PC-9 (cell line): Measurements from ENCODE around the gene NCS1. TPM values are rescaled to one million over a fixed set of nuclear protein-coding genes. Genes with fewer than 3 reads are reported as not detected.

Experiments
- BruUV-seq: library from RNA; stranded (reverse); fragments of 400-500 nt; replicated peaks from 2 replicates; lab custom pipeline; 2021; lab: Mats Ljungman, UMichigan
- CTCF ChIA-PET: fragments of 300-600 bp; sonication (Branson Sonifier 250); formaldehyde crosslinking; loops from one replicate; lab custom pipeline; 2022; ENCODE audit warnings: antibody characterized with exemption; lab: Charles Lee
- POLR2A ChIA-PET: fragments of 300-600 bp; sonication (Branson Sonifier 250); formaldehyde crosslinking; loops from one replicate; lab custom pipeline; 2022; ENCODE audit warnings: antibody characterized with exemption; ENCODE audit not compliant: unreplicated experiment; lab: Charles Lee
- DNase-seq, 2 experiments: peaks; one replicate each; pipeline versions ENCODE4 v3.0.0 to v3.0.0-alpha.2; 2015 to 2022; ENCODE audit warnings: mixed read lengths in 1 of 2
- H2AFZ ChIP-seq: fragments of 200-600 bp; sonication (generic); 2 replicates; pipeline ENCODE4 v1.8.1; 2017; ENCODE audit warnings: antibody characterized with exemption
- H3F3A ChIP-seq: fragments of 200-600 bp; sonication (generic); 2 replicates; pipeline ENCODE4 v1.8.1; 2017; ENCODE audit warnings: antibody characterized with exemption, mild to moderate bottlenecking, low read depth; ENCODE audit not compliant: insufficient read depth
- H3K27ac ChIP-seq: fragments of 200-600 bp; sonication (generic); 2 replicates; pipeline ENCODE4 v1.6.1; 2016; ENCODE audit warnings: mixed run types
- H3K27me3 ChIP-seq: fragments of 200-600 bp; sonication (generic); 2 replicates; pipeline ENCODE4 v1.6.1; 2016; ENCODE audit warnings: low read depth, mixed run types; ENCODE audit not compliant: insufficient read depth
- H3K36me3 ChIP-seq: fragments of 200-600 bp; sonication (generic); 2 replicates; pipeline ENCODE4 v1.6.1; 2016; ENCODE audit warnings: low read depth, mixed run types
- H3K4me1 ChIP-seq: fragments of 200-600 bp; sonication (generic); replicated peaks from 2 replicates; pipeline ENCODE4 v1.6.1; 2016; ENCODE audit warnings: mixed run types; ENCODE audit not compliant: insufficient read depth
- H3K4me2 ChIP-seq: fragments of 200-600 bp; sonication (generic); 2 replicates; pipeline ENCODE4 v1.6.1; 2017; ENCODE audit warnings: mixed run types
- H3K4me3 ChIP-seq: fragments of 200-600 bp; sonication (generic); 2 replicates; pipeline ENCODE4 v1.6.1; 2016; ENCODE audit warnings: mixed run types
- H3K79me2 ChIP-seq: fragments of 200-600 bp; sonication (generic); 2 replicates; pipeline ENCODE4 v1.6.1; 2017; ENCODE audit warnings: low read depth, mixed run types
- H3K9me2 ChIP-seq: fragments of 200-600 bp; sonication (generic); 2 replicates; pipeline ENCODE4 v1.8.1; 2017; ENCODE audit warnings: mild to moderate bottlenecking; ENCODE audit not compliant: insufficient read depth
- H3K9me3 ChIP-seq: fragments of 200-600 bp; sonication (generic); 2 replicates; pipeline ENCODE4 v1.8.1; 2016; ENCODE audit warnings: low read depth; ENCODE audit not compliant: insufficient read depth
- H4K20me1 ChIP-seq: fragments of 200-600 bp; sonication (generic); 2 replicates; pipeline ENCODE4 v1.8.1; 2017; ENCODE audit not compliant: insufficient read depth
- CTCF ChIP-seq: fragments of 200-600 bp; sonication (generic); conservative IDR thresholded peaks from 2 replicates; pipeline ENCODE4 v1.6.1; 2017; ENCODE audit warnings: mixed run types, antibody characterized with exemption, mild to moderate bottlenecking, moderate library complexity
- EZH2 ChIP-seq: fragments of 200-600 bp; sonication (generic); IDR thresholded peaks from 2 replicates; pipeline ENCODE4 v1.8.0; 2017; ENCODE audit warnings: antibody characterized with exemption, low read depth
- intact Hi-C: fragments of 100-400 bp; cut with micrococcal nuclease; formaldehyde crosslinking; loops from one replicate; pipeline ENCODE4 v1.10.0; 2022; ENCODE audit not compliant: unreplicated experiment
- total RNA-seq: library from RNA; stranded (reverse); gene quantifications from 2 replicates; pipeline ENCODE4 v1.2.3, GENCODE V29; 2021

Gene NCS1
- total RNA-seq, 1 experiment from 2014 or later = 59.2 TPM

GRCh38 chr9:130230631-130231030, 58.4 kb downstream of the NCS1 start:
- POLR2A ChIA-PET = no interaction called here
- intact Hi-C loops = no loop called here

GRCh38 chr9:130232899-130233586, 60.8 kb downstream of the NCS1 start:
- no TSS peak for BruUV-seq
- intact Hi-C loops = no loop called here

More at GRCh38 chr9:130230631-130231030, 58.4 kb downstream of the NCS1 start:
- no peak overlapping the region for H3K4me3 ChIP-seq
- H4K20me1 ChIP-seq = no peaks in the 10 kb centered on the region
- H3K27ac ChIP-seq = no peak overlapping the region
- no peaks in the 10 kb centered on the region for H3K27me3 ChIP-seq
- no peak for DNase-seq
- H3K9me2 ChIP-seq = no peaks in the 10 kb centered on the region
- no peaks in the 10 kb centered on the region; the same call in 1 of the 2 replicates for H3K9me3 ChIP-seq
- no peak overlapping the region for H2AFZ ChIP-seq
- H3K4me1 ChIP-seq = no peaks in the 10 kb centered on the region
- peaks cover 6% of the 10 kb centered on the region; the same call in 1 of the 2 replicates for H3F3A ChIP-seq
- CTCF ChIA-PET = interaction anchor here (0.6 kb wide), 1 partner anchor 12 kb away, joined by 10 read pairs; no protein-coding TSS in a partner anchor
- H3K79me2 ChIP-seq = no peaks in the 10 kb centered on the region
- H3K36me3 ChIP-seq = no peaks in the 10 kb centered on the region
- BruUV-seq = no TSS peak
- H3K4me2 ChIP-seq = no peak overlapping the region
- TF ChIP-seq EZH2 = no peak
- no peak for TF ChIP-seq CTCF

DNA sequence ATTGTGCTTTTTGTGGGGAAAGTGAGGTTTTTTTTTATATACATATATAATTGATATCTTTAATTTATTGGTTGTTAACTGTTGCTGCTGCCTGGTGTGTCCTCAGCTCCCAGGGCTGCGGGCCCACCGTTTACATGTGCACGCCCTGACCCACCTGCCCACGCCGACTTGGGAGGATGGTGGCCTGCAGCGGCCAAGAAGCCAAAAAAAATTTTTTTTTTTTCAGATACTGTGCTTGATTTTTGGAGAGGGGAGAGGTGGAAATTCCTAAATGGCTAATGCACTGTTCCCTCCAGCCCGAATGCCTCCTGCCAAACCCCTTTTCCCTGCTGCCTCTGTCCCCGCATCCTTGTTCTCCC, 61.4 kb downstream of the NCS1 start:
- Histone ChIP-seq H3K36me3 (no peaks in the 10 kb centered on the region), H3K27ac (no peak overlapping the region), H3K79me2 (no peaks in the 10 kb centered on the region), H2AFZ (no peak overlapping the region), H3K4me1 (no peaks in the 10 kb centered on the region), H3K9me2 (no peaks in the 10 kb centered on the region), H3K4me2 (no peak overlapping the region), H3K9me3 (no peaks in the 10 kb centered on the region), H3K27me3 (no peaks in the 10 kb centered on the region), H3F3A (peaks cover 4% of the 10 kb centered on the region), H4K20me1 (no peaks in the 10 kb centered on the region), H3K4me3 (no peak overlapping the region)
- POLR2A ChIA-PET = no interaction called here
- intact Hi-C loops = no loop called here
- no TSS peak for BruUV-seq
- DNase-seq = no peak
- no peak for TF ChIP-seq EZH2
- TF ChIP-seq CTCF = no peak
- CTCF ChIA-PET = no interaction called here

More at GRCh38 chr9:130232899-130233586, 60.8 kb downstream of the NCS1 start:
- Histone ChIP-seq H4K20me1 (no peaks in the 10 kb centered on the region), H3K9me2 (no peaks in the 10 kb centered on the region), H3K4me2 (no peak overlapping the region), H3K4me1 (no peaks in the 10 kb centered on the region), H2AFZ (no peak overlapping the region), H3K27ac (no peak overlapping the region), H3K4me3 (no peak overlapping the region), H3K27me3 (no peaks in the 10 kb centered on the region), H3F3A (peaks cover 6% of the 10 kb centered on the region; the same call in 1 of the 2 replicates), H3K36me3 (no peaks in the 10 kb centered on the region), H3K9me3 (no peaks in the 10 kb centered on the region), H3K79me2 (no peaks in the 10 kb centered on the region)
- no peak for TF ChIP-seq CTCF
- no peak for TF ChIP-seq EZH2
- DNase-seq = no peak
- POLR2A ChIA-PET = no interaction called here
- CTCF ChIA-PET = no interaction called here
